HepG2 (cell line): Measurements from ENCODE around the gene SHTN1. TPM values are rescaled to one million over a fixed set of nuclear protein-coding genes. Genes with fewer than 3 reads are reported as not detected.

ENCODE experiments used
- ARID4A ChIP-seq: sonication (generic); formaldehyde crosslinking; IDR thresholded peaks from 2 replicates; pipeline ENCODE4 v1.5.0; 2020; ENCODE audit warnings: mild to moderate bottlenecking, missing genetic modification reagents, borderline replicate concordance
- CC2D1A ChIP-seq: sonication (generic); formaldehyde crosslinking; IDR thresholded peaks from 2 replicates; pipeline ENCODE4 v1.8.1; 2023; ENCODE audit warnings: mild to moderate bottlenecking, missing genetic modification reagents
- ELF3 ChIP-seq: IDR thresholded peaks from 2 replicates; pipeline ENCODE4 v1.6.1; 2016; ENCODE audit warnings: missing genetic modification reagents, missing compliant biosample characterization
- ETV6 ChIP-seq: sonication (generic); formaldehyde crosslinking; conservative IDR thresholded peaks from 2 replicates; pipeline ENCODE4 v1.4.0; 2020; ENCODE audit warnings: missing genetic modification reagents
- HNF4G ChIP-seq, 2 experiments: sonication (generic) in 1 of 2; formaldehyde crosslinking in 1 of 2; IDR thresholded peaks; 2 replicates each; pipeline versions ENCODE4 v1.4.0 to v1.6.1; 2011 to 2020; ENCODE audit warnings: borderline replicate concordance in 2 of 2, low read depth in 2 of 2, mild to moderate bottlenecking in 2 of 2, low read length in 1 of 2, missing genetic modification reagents in 1 of 2, moderate library complexity in 1 of 2
- IKZF4 ChIP-seq: sonication (generic); formaldehyde crosslinking; IDR thresholded peaks from 2 replicates; pipeline ENCODE4 v1.5.1; 2020; ENCODE audit warnings: borderline replicate concordance, mild to moderate bottlenecking, low read depth, missing genetic modification reagents; ENCODE audit errors: not compliant biosample characterization
- KLF13 ChIP-seq: sonication (generic); formaldehyde crosslinking; IDR thresholded peaks from 2 replicates; pipeline ENCODE4 v1.4.0; 2020; ENCODE audit warnings: mild to moderate bottlenecking, missing genetic modification reagents
- PHF20 ChIP-seq: sonication (generic); formaldehyde crosslinking; IDR thresholded peaks from 2 replicates; pipeline ENCODE4 v1.5.0; 2020; ENCODE audit warnings: mild to moderate bottlenecking, missing genetic modification reagents
- REPIN1 ChIP-seq: sonication (generic); formaldehyde crosslinking; IDR thresholded peaks from 2 replicates; pipeline ENCODE4 v1.8.0; 2022; ENCODE audit warnings: missing genetic modification reagents, low read depth, mild to moderate bottlenecking, borderline replicate concordance
- TEAD3 ChIP-seq: optimal IDR thresholded peaks from 2 replicates; pipeline ENCODE3; 2016; ENCODE audit warnings: borderline replicate concordance
- ZMAT3 ChIP-seq: sonication (generic); formaldehyde crosslinking; conservative IDR thresholded peaks from 2 replicates; pipeline ENCODE4 v1.7.0; 2021; ENCODE audit warnings: missing genetic modification reagents
- ZNF234 ChIP-seq: sonication (generic); formaldehyde crosslinking; conservative IDR thresholded peaks from 2 replicates; pipeline ENCODE4 v1.5.1; 2020; ENCODE audit warnings: mild to moderate bottlenecking, missing genetic modification reagents
- ZNF260 ChIP-seq: sonication (generic); formaldehyde crosslinking; IDR thresholded peaks from 2 replicates; pipeline ENCODE4 v1.4.0; 2020; ENCODE audit warnings: missing genetic modification reagents, low read depth, mild to moderate bottlenecking, borderline replicate concordance
- ZNF580 ChIP-seq: IDR thresholded peaks from 2 replicates; pipeline ENCODE4 v1.6.1; 2016; ENCODE audit warnings: low read depth, borderline replicate concordance
- polyA plus RNA-seq, 8 experiments: library from polyadenylated mRNA; depleted of rRNA in 3 of 8; stranded (reverse) in 7 of 8; unstranded in 1 of 8; fragments of >200 nt; fragmentation: Illumina TruSeq in 4 of 8; extraction: Trizol in 4 of 8; gene quantifications; 2 replicates each; pipeline versions ENCODE4 v1.2.1 to v1.2.3, GENCODE V29; 2011 to 2016; ENCODE audit warnings: low read depth in 4 of 8, missing spikeins in 1 of 8, mixed read lengths in 1 of 8; ENCODE audit not compliant: insufficient read depth in 1 of 8
- total RNA-seq, 5 experiments: library from RNA; depleted of rRNA; stranded (reverse); fragments of >200 nt; fragmentation: Illumina TruSeq; extraction: Trizol; gene quantifications; 2 replicates each; pipeline ENCODE4 v1.2.3, GENCODE V29; 2016; ENCODE audit warnings: low read depth in 1 of 5
- TF ChIP-seq, protein P1 (sequence below): sonication (generic); formaldehyde crosslinking; IDR thresholded peaks from 2 replicates; pipeline ENCODE4 v1.4.0; 2020; ENCODE audit warnings: mild to moderate bottlenecking, missing genetic modification reagents, borderline replicate concordance
- TF ChIP-seq, protein P2 (sequence below): sonication (generic); formaldehyde crosslinking; IDR thresholded peaks from 2 replicates; pipeline ENCODE4 v1.9.0; 2021; ENCODE audit warnings: mild to moderate bottlenecking, missing genetic modification reagents

SHTN1 gene
- total and polyA plus RNA-seq, 2 of the 13 experiments (the other 11 are each of a cell fraction or from before 2014, with no cell fraction given) = 11.3 to 15.6 TPM

- TF ChIP-seq, protein P1, sequence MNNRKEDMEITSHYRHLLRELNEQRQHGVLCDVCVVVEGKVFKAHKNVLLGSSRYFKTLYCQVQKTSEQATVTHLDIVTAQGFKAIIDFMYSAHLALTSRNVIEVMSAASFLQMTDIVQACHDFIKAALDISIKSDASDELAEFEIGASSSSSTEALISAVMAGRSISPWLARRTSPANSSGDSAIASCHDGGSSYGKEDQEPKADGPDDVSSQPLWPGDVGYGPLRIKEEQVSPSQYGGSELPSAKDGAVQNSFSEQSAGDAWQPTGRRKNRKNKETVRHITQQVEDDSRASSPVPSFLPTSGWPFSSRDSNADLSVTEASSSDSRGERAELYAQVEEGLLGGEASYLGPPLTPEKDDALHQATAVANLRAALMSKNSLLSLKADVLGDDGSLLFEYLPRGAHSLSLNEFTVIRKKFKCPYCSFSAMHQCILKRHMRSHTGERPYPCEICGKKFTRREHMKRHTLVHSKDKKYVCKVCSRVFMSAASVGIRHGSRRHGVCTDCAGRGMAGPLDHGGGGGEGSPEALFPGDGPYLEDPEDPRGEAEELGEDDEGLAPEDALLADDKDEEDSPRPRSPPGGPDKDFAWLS (CRISPR knock-in tag) = no peak
- TF ChIP-seq ZNF580 (0 out of 2 replicates have a peak, but pooled peaks have one; percentile 25), PHF20 (no peak; the same call in 1 of the 2 replicates), HNF4G (IDR thresholded peaks at IDR 0.05; ENCODE audit: borderline replicate concordance, low read depth, low read length) (no peak), HNF4G (CRISPR knock-in tag; IDR thresholded peaks at IDR 0.05; ENCODE audit: borderline replicate concordance, low read depth) (no peak), IKZF4 (CRISPR knock-in tag) (no peak), ZMAT3 (CRISPR knock-in tag) (0 out of 2 replicates have a peak, but pooled peaks have one; percentile 31), ELF3 (CRISPR knock-in tag) (peak; percentile 87), KLF13 (peak; percentile 34; the same call in 1 of the 2 replicates), TEAD3 (CRISPR knock-in tag) (no peak), ARID4A (peak; percentile 86), REPIN1 (CRISPR knock-in tag) (0 out of 2 replicates have a peak, but pooled peaks have one; percentile 27), ZNF260 (no peak), ETV6 (CRISPR knock-in tag) (no peak), ZNF234 (0 out of 2 replicates have a peak, but pooled peaks have one; percentile 54), CC2D1A (no peak)
- TF ChIP-seq, protein P2, sequence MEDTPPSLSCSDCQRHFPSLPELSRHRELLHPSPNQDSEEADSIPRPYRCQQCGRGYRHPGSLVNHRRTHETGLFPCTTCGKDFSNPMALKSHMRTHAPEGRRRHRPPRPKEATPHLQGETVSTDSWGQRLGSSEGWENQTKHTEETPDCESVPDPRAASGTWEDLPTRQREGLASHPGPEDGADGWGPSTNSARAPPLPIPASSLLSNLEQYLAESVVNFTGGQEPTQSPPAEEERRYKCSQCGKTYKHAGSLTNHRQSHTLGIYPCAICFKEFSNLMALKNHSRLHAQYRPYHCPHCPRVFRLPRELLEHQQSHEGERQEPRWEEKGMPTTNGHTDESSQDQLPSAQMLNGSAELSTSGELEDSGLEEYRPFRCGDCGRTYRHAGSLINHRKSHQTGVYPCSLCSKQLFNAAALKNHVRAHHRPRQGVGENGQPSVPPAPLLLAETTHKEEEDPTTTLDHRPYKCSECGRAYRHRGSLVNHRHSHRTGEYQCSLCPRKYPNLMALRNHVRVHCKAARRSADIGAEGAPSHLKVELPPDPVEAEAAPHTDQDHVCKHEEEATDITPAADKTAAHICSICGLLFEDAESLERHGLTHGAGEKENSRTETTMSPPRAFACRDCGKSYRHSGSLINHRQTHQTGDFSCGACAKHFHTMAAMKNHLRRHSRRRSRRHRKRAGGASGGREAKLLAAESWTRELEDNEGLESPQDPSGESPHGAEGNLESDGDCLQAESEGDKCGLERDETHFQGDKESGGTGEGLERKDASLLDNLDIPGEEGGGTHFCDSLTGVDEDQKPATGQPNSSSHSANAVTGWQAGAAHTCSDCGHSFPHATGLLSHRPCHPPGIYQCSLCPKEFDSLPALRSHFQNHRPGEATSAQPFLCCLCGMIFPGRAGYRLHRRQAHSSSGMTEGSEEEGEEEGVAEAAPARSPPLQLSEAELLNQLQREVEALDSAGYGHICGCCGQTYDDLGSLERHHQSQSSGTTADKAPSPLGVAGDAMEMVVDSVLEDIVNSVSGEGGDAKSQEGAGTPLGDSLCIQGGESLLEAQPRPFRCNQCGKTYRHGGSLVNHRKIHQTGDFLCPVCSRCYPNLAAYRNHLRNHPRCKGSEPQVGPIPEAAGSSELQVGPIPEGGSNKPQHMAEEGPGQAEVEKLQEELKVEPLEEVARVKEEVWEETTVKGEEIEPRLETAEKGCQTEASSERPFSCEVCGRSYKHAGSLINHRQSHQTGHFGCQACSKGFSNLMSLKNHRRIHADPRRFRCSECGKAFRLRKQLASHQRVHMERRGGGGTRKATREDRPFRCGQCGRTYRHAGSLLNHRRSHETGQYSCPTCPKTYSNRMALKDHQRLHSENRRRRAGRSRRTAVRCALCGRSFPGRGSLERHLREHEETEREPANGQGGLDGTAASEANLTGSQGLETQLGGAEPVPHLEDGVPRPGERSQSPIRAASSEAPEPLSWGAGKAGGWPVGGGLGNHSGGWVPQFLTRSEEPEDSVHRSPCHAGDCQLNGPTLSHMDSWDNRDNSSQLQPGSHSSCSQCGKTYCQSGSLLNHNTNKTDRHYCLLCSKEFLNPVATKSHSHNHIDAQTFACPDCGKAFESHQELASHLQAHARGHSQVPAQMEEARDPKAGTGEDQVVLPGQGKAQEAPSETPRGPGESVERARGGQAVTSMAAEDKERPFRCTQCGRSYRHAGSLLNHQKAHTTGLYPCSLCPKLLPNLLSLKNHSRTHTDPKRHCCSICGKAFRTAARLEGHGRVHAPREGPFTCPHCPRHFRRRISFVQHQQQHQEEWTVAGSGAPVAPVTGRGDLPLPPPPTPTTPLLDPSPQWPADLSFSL (CRISPR knock-in tag) = no peak
These were observed at the start of gene SHTN1 (continued) for GRCh38 chr10:117005026-117005526.
